Activated naive CD8-positive, alpha-beta T cell treated with anti-CD3 and anti-CD28 coated beads for 36 hours (primary cell): ENCODE data around the gene RAPGEFL1. TPM values are rescaled to one million over a fixed set of nuclear protein-coding genes. Genes with fewer than 3 reads are reported as not detected.
"Not testable (repeated sequence)": the region's sequence is repeated elsewhere in the genome, so short reads cannot be mapped to it uniquely, and the experiment has no call there.

Source experiments
- DNase-seq: peaks from one replicate; pipeline ENCODE4 v3.0.0; 2021
- H3K27ac Mint-ChIP-seq: one replicate; pipeline ENCODE4 v1.8.0; 2022; ENCODE audit warnings: mild to moderate bottlenecking, moderate library complexity, mixed read lengths
- H3K27me3 Mint-ChIP-seq: one replicate; pipeline ENCODE4 v1.8.0; 2022; ENCODE audit warnings: mild to moderate bottlenecking, mixed read lengths
- H3K36me3 Mint-ChIP-seq: one replicate; pipeline ENCODE4 v1.8.0; 2021; ENCODE audit warnings: mild to moderate bottlenecking, mixed read lengths
- H3K4me1 Mint-ChIP-seq: one replicate; pipeline ENCODE4 v1.8.0; 2021; ENCODE audit warnings: mixed read lengths
- H3K4me3 Mint-ChIP-seq: one replicate; pipeline ENCODE4 v1.8.0; 2022; ENCODE audit warnings: mild to moderate bottlenecking, moderate library complexity, mixed read lengths
- H3K9me3 Mint-ChIP-seq: one replicate; pipeline ENCODE4 v1.8.0; 2022; ENCODE audit warnings: mixed read lengths
- total RNA-seq, 2 experiments: library from RNA; stranded (reverse); gene quantifications; one replicate each; pipeline ENCODE4 v1.2.3, GENCODE V29; 2021

Gene RAPGEFL1
- total RNA-seq, 2 experiments from 2014 or later = 4.3 to 5.1 TPM

DNA sequence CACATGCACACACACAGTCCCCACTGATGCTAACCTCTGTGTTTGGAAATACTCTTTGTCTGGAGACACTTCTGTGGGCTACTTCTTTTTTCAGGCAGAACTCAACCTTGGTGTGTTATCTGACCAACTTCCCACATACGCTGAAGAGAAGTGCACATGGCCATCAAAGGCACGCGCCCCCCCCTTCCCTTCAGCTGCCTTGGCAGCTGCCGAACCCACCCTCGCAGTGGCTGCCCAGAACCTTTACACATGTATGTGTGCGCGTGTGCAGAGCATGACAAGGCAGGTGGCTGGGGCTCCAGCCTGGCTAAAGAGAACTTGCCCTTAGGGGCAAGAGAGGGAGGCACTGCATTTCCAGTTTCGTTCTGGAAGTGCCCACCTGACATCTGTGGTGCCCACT, 3.9 kb downstream of the RAPGEFL1 start:
- Mint-ChIP-seq H3K27ac (no peak overlapping the region), H3K4me1 (peaks cover 8% of the 10 kb centered on the region), H3K4me3 (no peak overlapping the region), H3K36me3 (peaks cover 10% of the 10 kb centered on the region), H3K27me3 (peaks cover 4% of the 10 kb centered on the region), H3K9me3 (no peaks in the 10 kb centered on the region)
- DNase-seq = no peak

DNA sequence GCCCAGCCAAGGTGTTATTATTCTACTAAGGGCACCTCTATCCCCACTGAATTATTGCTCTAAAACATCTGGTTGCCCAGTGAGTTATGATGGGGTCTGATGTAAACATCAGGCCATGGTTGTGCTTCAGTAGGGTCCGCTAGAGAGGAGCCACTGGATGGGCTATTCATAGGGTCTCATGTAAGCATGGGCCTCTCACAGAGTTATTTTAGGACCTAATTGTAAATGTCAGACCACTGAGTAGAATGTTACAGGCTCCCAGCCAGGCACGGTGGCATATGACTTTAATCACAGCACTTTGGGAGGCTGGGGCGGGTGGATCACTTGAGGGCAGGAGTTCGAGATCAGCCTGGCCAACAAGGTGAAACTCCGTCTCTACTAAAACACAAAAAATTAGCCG, 5.3 kb downstream of the RAPGEFL1 start:
- Mint-ChIP-seq H3K27ac (no peak overlapping the region), H3K4me1 (no peaks in the 10 kb centered on the region), H3K27me3 (peaks cover 4% of the 10 kb centered on the region), H3K4me3 (no peak overlapping the region), H3K36me3 (no peaks in the 10 kb centered on the region), H3K9me3 (no peaks in the 10 kb centered on the region)
- no peak for DNase-seq

DNA sequence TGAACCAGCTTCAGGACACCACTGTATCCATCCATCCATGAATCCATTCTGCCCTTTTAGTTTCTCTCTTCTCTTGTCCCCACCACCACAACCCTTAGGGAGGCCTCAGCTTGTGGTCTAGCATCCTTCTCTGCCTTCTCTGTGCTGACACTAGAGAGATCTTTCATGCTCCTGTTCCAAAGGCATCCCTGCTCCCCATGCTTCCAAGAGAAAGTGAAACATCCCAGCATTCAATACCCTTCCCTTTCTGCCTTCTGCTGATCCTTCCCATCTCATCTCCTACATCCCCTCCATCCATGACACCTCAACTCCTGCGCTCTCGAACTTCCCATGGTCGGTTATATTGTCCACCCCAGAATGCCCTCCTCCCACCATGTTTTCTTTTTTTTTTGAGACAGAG, 10.0 kb downstream of the RAPGEFL1 start:
- Mint-ChIP-seq H3K4me3 (no peak overlapping the region), H3K27me3 (no peaks in the 10 kb centered on the region), H3K9me3 (no peaks in the 10 kb centered on the region), H3K27ac (no peak overlapping the region), H3K36me3 (no peaks in the 10 kb centered on the region), H3K4me1 (peaks cover 8% of the 10 kb centered on the region)
- DNase-seq = no peak

DNA sequence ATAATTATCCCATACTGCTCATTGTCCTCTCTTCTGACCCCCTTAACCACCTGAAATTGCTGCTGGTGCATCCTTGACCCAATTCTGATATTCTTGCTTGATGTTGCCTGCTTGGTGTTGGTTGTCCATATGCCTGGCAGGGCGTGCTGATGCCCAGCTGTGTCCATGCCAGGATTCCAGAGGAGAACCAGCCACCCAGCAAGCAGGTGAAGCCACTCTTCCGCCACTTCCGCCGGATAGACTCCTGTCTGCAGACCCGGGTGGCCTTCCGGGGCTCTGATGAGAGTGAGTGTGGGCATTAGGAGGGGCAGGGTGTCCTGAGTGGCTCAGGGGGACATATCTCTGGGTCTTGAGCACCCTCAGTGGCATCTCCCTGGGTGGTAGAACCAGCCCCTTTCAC, 11.4 kb downstream of the RAPGEFL1 start:
- no peak overlapping the region for H3K27ac Mint-ChIP-seq
- H3K4me3 Mint-ChIP-seq = no peak overlapping the region

DNA sequence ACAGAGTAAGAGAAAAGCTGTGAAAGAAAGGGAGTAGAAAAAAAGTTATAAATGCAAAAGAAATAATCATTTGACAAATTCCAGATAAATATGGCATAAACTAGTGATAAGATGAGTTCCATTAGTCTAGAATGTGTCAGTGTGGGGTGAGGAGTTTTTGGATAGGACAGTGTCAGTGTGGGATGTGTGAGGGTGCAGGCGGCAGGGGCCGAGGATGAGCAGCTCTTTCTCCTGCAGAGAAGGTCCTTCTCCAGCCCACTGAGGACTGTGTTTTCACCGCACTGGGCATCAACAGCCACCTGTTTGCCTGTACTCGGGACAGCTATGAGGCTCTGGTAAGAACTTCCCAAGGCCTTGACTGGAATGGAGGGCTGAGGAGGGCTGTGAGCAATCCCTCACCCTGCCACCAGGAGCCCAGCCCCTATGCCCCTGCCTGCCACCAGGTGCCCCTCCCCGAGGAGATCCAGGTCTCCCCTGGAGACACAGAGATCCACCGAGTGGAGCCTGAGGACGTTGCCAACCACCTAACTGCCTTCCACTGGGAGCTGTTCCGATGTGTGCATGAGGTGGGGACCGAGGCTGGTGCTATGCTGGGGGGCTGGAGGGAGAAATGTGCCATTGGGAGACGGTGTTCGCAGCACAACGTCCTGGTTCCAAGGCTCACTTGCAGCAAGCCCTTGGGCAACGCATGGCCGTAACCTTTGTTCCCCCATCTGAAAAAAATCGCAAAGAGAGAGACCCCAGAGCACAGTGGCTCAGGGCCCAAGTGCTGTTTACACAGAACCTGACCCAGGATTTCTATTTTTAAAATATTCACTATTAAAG, 13.1 kb downstream of the RAPGEFL1 start:
- H3K27ac Mint-ChIP-seq = no peak overlapping the region
- peaks cover 11% of the 10 kb centered on the region for H3K4me1 Mint-ChIP-seq
- peak; percentile 47 for DNase-seq
- H3K27me3 Mint-ChIP-seq = no peaks in the 10 kb centered on the region
- peak overlapping the region; percentile 90 for H3K4me3 Mint-ChIP-seq
- H3K36me3 Mint-ChIP-seq = no peaks in the 10 kb centered on the region
- no peaks in the 10 kb centered on the region for H3K9me3 Mint-ChIP-seq

More for the DNA sequence above, 11.4 kb downstream of the RAPGEFL1 start:
- no peak for DNase-seq
- Mint-ChIP-seq H3K36me3 (no peaks in the 10 kb centered on the region), H3K4me1 (peaks cover 11% of the 10 kb centered on the region), H3K27me3 (no peaks in the 10 kb centered on the region), H3K9me3 (no peaks in the 10 kb centered on the region)

DNA sequence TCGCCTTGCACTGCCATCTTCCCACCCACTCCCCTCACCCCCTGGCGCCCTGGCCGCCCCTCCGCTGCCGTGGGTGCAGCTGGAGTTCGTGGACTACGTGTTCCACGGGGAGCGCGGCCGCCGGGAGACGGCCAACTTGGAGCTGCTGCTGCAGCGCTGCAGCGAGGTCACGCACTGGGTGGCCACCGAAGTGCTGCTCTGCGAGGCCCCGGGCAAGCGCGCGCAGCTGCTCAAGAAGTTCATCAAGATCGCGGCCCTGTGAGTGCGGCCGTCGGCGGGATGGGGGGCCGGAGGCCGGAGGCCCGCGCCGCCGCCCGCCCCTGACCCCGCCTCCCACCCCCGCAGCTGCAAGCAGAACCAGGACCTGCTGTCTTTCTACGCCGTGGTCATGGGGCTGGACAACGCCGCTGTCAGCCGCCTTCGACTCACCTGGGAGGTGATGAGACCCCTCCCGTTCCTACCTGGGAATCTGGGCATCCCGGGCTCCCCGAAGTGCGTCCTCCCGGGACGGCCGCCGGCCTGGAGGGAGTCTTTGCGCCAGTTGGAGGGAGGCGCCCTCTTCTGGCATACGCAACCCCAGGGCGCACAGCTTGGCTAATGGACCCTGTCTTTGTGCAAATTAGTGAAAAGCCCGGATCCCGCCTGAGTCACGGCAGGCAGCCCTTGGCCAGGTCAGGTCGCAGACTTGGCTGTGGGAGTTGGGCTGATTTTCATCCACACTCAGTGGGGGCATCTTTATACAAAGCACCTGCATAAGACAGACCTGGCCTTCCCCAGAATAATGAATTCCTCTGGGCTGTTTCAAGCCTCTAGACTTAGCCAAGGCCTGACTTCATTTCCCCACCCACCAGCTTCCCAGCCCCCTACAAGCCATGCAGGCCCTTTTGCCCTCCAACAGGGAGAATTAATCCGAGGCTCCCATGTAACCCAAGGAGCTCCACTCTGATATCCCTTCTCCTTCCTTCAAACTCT, 14.3 kb downstream of the RAPGEFL1 start:
- Mint-ChIP-seq H3K27me3 (no peaks in the 10 kb centered on the region), H3K9me3 (no peaks in the 10 kb centered on the region), H3K4me1 (peaks cover 11% of the 10 kb centered on the region), H3K36me3 (no peaks in the 10 kb centered on the region), H3K4me3 (peak overlapping the region; percentile 90), H3K27ac (peak overlapping the region; percentile 71)
- DNase-seq = peak; percentile 76

DNA sequence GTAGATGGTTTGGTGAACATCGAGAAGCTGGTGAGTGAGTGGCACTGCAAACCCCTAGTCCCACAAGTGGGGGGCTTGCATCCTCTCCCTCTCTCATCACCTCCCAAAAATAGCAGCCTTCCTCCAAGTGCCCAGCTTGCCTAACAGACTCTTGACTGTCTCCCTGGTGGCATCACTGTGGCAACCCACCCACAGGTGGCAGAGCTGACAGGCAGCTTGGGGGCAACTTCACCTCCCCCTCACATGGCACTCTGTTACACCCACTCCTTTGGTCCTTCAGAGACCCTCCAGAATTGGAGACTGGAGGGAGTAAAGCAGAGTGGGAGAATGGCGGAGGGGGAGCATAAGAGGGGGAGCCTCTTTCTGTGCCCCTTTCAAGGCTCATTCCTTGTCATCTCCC, 15.7 kb downstream of the RAPGEFL1 start:
- Mint-ChIP-seq H3K36me3 (no peaks in the 10 kb centered on the region), H3K4me1 (peaks cover 11% of the 10 kb centered on the region), H3K27ac (no peak overlapping the region), H3K9me3 (peaks cover 1% of the 10 kb centered on the region), H3K4me3 (no peak overlapping the region), H3K27me3 (peaks cover 3% of the 10 kb centered on the region)
- DNase-seq = no peak

- Mint-ChIP-seq H3K27ac (no peak overlapping the region), H3K36me3 (no peaks in the 10 kb centered on the region), H3K9me3 (peaks cover 1% of the 10 kb centered on the region), H3K27me3 (peaks cover 10% of the 10 kb centered on the region), H3K4me1 (peaks cover 15% of the 10 kb centered on the region), H3K4me3 (no peak overlapping the region)
- DNase-seq = no peak
Observed at GRCh38 chr17:40194821-40195220, 17.6 kb downstream of the RAPGEFL1 start.

DNA sequence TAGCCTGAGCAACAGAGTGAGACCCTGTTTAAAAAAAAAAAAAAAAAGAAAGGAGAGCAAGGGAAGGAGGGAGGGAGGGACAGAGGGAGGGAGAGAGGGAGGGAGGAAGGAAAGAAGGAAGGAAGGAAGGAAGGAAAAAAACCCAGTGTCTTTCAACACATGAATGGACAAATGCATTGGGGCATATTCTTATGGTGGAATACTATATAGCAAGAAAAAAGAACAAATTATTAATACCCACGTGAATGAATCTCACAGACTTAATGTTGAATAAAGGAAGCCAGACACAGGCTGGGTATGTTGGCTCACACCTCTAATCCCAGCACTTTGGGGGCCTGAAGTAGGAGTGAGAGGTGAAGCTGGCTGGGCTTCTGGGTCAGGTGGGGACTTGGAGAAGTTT, 20.3 kb downstream of the RAPGEFL1 start:
- no peak overlapping the region for H3K4me3 Mint-ChIP-seq
- H3K36me3 Mint-ChIP-seq = no peaks in the 10 kb centered on the region

DNA sequence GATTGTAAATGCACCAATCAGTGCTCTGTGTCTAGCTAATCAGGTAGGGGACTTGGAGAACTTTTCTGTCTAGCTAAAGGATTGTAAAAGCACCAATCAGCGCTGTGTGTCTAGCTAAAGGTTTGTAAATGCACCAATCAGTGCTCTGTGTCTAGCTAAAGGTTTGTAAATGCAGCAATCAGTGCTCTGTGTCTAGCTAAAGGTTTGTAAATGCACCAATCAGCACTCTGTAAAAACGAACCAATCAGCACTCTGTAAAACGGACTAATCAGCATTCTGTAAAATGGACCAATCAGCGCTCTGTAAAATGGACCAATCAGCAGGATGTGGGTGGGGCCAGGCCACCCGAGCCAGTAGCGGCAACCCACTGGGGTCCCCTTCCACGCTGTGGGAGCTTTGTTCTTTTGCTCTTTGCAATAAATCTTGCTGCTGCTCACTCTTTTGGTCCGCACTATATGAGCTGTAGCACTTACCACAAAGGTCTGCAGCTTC, 20.7 kb downstream of the RAPGEFL1 start:
- H3K9me3 Mint-ChIP-seq, H3K27ac Mint-ChIP-seq, H3K36me3 Mint-ChIP-seq, H3K4me1 Mint-ChIP-seq: not testable (repeated sequence)
- peak; percentile 27 for DNase-seq
- Mint-ChIP-seq H3K4me3 (peak overlapping the region; percentile 42), H3K27me3 (peaks cover 13% of the 10 kb centered on the region)

More for the DNA sequence above, 20.3 kb downstream of the RAPGEFL1 start:
- no peak for DNase-seq
- Mint-ChIP-seq H3K4me1 (peaks cover 10% of the 10 kb centered on the region), H3K9me3 (peaks cover 1% of the 10 kb centered on the region), H3K27me3 (peaks cover 13% of the 10 kb centered on the region), H3K27ac (no peak overlapping the region)

DNA sequence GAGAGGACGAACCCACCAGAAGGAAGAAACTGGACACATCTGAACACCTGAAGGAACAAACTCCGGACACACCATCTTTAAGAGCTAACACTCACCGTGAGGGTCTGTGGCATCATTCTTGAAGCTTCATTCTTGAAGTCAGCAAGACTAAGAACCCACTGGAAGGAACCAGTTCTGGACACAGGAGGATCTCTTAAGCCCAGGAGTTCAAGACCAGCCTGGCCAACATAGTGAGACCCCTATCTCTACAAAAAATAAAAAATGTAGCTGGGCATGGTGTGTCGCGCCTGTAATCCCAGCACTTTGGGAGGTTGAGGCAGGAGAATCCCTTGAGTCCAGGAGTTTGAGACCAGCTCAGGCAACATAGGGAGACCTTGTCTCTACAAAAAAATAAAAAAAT, 21.3 kb downstream of the RAPGEFL1 start:
- no peak for DNase-seq
- H3K36me3 Mint-ChIP-seq = no peaks in the 10 kb centered on the region
- peaks cover 8% of the 10 kb centered on the region for H3K4me1 Mint-ChIP-seq

DNA sequence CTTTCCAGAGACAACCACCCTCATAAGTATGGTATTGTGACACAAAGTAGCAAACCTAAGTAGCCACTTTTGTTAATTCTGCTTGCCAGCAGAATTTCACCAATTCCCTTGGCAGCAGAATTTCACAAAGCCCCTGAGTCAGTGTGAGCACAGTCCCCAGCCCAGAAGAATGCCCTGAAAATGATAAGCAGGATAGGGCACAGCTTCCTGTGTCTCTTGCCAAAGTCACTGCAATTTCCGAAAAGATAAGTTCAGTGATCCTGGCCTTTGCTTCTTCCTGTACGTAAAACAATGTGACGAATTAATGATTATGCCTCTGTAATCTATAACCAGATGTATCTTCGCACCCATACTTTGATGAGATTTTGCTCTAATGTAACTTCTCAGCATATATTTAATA, 25.9 kb downstream of the RAPGEFL1 start:
- Mint-ChIP-seq H3K9me3 (no peaks in the 10 kb centered on the region), H3K4me1 (peaks cover 8% of the 10 kb centered on the region), H3K4me3 (no peak overlapping the region), H3K27me3 (peaks cover 17% of the 10 kb centered on the region), H3K27ac (no peak overlapping the region), H3K36me3 (no peaks in the 10 kb centered on the region)
- DNase-seq = no peak

More for the DNA sequence above, 21.3 kb downstream of the RAPGEFL1 start:
- H3K27ac Mint-ChIP-seq = no peak overlapping the region
- H3K9me3 Mint-ChIP-seq = peaks cover 1% of the 10 kb centered on the region
- H3K27me3 Mint-ChIP-seq = peaks cover 16% of the 10 kb centered on the region
- H3K4me3 Mint-ChIP-seq = peak overlapping the region; percentile 42

DNA sequence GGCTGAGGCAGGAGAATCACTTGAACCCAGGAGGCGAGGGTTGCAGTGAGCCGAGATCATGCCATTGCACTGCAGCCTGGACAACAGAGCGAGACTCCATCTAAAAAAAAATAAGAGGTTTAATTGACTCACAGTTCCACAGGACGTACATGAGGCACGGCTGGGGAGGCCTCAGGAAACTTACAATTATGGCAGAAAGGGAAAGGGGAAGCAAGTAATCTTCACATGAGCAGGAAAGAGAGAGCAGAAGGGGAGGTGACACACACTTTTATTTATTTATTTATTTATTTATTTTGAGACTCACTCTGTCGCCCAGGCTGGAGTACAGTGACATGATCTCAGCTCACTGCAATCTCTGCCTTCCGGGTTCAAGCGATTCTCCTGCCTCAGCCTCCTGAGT, 28.9 kb downstream of the RAPGEFL1 start:
- H3K27me3 Mint-ChIP-seq = not testable (repeated sequence)

GRCh38 chr17:40209404-40210093, 32.3 kb downstream of the RAPGEFL1 start:
- H3K27ac Mint-ChIP-seq = no peak overlapping the region

More for the DNA sequence above, 28.9 kb downstream of the RAPGEFL1 start:
- not testable (repeated sequence) for DNase-seq, H3K4me1 Mint-ChIP-seq, H3K4me3 Mint-ChIP-seq, H3K27ac Mint-ChIP-seq, H3K9me3 Mint-ChIP-seq, H3K36me3 Mint-ChIP-seq

DNA sequence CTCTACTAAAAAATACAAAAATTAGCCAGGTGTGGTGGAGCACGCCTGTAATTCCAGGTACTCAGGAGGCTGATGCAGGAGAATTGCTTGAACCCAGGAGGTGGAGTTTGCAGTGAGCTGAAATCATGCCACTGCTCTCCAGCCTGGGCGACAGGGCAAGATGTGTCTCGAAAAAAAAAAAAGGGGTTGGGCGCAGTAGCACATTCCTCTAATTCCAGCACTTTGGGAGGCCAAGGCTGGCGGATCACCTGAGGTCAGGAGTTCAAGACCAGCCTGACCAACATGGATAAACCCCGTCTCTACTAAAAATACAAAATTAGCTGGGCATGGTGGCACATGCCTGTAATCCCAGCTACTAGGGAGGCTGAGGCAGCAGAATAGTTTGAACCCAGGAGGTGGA, 36.6 kb downstream of the RAPGEFL1 start:
- not testable (repeated sequence) for H3K9me3 Mint-ChIP-seq, H3K27ac Mint-ChIP-seq, H3K4me3 Mint-ChIP-seq, H3K36me3 Mint-ChIP-seq, H3K4me1 Mint-ChIP-seq, H3K27me3 Mint-ChIP-seq, DNase-seq

More at GRCh38 chr17:40209404-40210093, 32.3 kb downstream of the RAPGEFL1 start:
- H3K9me3 Mint-ChIP-seq = no peaks in the 10 kb centered on the region
- H3K4me3 Mint-ChIP-seq = no peak overlapping the region
- H3K36me3 Mint-ChIP-seq = no peaks in the 10 kb centered on the region
- DNase-seq = no peak
- no peaks in the 10 kb centered on the region for H3K27me3 Mint-ChIP-seq
- H3K4me1 Mint-ChIP-seq = no peaks in the 10 kb centered on the region
